ENCODE measurements around the gene ANKZF1.

Gene ANKZF1

DNA sequence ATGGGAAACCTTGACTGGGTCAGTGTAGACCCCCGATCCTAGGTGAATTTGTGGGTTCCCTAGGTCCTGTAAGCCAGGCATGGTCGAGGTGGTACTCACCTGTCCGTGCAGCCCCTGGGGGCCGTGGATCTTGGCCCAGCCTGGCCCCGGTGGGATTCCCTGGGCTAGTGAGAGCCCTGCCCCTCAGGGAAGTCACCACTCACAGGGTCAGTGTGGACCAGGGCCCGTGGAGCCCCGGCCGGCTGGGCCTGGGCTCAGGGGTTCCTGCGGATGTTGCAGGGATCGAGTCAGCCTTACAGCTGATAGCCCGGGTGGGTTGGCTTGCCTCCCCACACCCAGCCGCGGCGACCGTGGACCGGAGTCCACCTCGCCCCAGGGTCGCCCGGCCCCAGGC lies 698 bp upstream of the ANKZF1 start:
- Histone ChIP-seq H3K27ac (no peak overlapping the region), H3K4me2 (peak overlapping the region; percentile 95), H3K4me3 (IDR thresholded peaks at IDR 0.05; ENCODE audit: insufficient read depth, low read depth, low read length) (no peak overlapping the region), H3K9ac (peak overlapping the region; percentile 72), H3K79me2 (ENCODE audit: insufficient read depth, low read depth) (peaks cover 36% of the 10 kb centered on the region; the same call in 1 of the 2 replicates), H3K27me3 (ENCODE audit: insufficient read depth, low read depth) (no peaks in the 10 kb centered on the region), H4K20me1 (ENCODE audit: insufficient read depth) (no peaks in the 10 kb centered on the region), H3K4me1 (ENCODE audit: low read depth, poor library complexity, severe bottlenecking) (peaks cover 21% of the 10 kb centered on the region), H3K36me3 (ENCODE audit: insufficient read depth) (no peaks in the 10 kb centered on the region; the same call in 1 of the 2 replicates), H2AFZ (ENCODE audit: low read depth) (peak overlapping the region; percentile 67)
- TF ChIP-seq, protein P1, sequence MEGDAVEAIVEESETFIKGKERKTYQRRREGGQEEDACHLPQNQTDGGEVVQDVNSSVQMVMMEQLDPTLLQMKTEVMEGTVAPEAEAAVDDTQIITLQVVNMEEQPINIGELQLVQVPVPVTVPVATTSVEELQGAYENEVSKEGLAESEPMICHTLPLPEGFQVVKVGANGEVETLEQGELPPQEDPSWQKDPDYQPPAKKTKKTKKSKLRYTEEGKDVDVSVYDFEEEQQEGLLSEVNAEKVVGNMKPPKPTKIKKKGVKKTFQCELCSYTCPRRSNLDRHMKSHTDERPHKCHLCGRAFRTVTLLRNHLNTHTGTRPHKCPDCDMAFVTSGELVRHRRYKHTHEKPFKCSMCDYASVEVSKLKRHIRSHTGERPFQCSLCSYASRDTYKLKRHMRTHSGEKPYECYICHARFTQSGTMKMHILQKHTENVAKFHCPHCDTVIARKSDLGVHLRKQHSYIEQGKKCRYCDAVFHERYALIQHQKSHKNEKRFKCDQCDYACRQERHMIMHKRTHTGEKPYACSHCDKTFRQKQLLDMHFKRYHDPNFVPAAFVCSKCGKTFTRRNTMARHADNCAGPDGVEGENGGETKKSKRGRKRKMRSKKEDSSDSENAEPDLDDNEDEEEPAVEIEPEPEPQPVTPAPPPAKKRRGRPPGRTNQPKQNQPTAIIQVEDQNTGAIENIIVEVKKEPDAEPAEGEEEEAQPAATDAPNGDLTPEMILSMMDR (conservative IDR thresholded peaks at IDR 0.05; ENCODE audit: low read depth, low read length) = no peak

DNA sequence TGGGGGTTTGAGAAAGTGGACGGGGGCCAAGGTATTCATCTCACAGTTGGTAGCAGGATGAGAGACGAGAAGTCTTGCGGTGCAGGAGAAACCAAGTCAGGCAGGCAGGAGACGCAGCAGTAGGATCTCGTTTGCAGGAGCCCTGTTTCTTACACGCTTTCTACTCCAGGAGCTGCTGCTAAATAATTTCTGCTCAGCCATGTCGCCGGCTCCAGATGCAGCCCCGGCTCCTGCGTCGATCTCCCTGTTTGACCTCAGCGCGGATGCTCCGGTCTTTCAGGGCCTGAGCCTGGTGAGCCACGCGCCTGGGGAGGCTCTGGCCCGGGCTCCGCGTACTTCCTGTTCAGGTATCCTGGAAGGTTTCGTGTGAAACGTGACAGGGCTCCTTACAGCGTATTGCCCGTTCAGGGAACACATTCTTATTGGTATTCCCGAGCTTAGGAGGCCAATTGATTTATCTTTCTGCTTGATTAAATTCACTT lies 494 bp downstream of the ANKZF1 start:
- Histone ChIP-seq H3K4me1 (ENCODE audit: low read depth, poor library complexity, severe bottlenecking) (peaks cover 21% of the 10 kb centered on the region), H2AFZ (ENCODE audit: low read depth) (peak overlapping the region; percentile 67), H3K36me3 (ENCODE audit: insufficient read depth) (no peaks in the 10 kb centered on the region), H3K9ac (peak overlapping the region; percentile 72), H3K4me2 (peak overlapping the region; percentile 91), H4K20me1 (ENCODE audit: insufficient read depth) (no peaks in the 10 kb centered on the region), H3K4me3 (IDR thresholded peaks at IDR 0.05; ENCODE audit: insufficient read depth, low read depth, low read length) (no peak overlapping the region), H3K79me2 (ENCODE audit: insufficient read depth, low read depth) (peaks cover 36% of the 10 kb centered on the region; the same call in 1 of the 2 replicates), H3K27me3 (ENCODE audit: insufficient read depth, low read depth) (no peaks in the 10 kb centered on the region), H3K27ac (peak overlapping the region; percentile 85)
- TF ChIP-seq, protein P1 (conservative IDR thresholded peaks at IDR 0.05; ENCODE audit: low read depth, low read length) = no peak

DNA sequence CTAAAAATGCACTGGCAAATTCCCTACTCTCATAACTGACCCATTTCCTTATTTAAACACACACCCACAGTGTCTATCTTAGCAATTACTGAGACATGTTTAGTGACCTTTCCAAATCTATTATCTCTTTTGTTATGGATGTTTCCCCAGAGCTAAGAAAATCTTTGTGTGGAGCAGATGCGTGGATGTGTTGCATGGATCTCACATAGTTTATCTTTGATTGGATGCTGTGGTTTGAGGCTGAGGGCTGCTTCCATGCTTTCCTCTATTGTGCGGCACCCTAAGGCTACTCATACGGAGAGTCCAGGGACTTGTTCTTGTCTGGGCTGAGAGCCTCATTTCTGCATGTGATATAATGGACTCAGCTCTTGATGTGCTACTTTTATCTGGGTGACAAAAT lies 4.7 kb downstream of the ANKZF1 start:
- no peaks in the 10 kb centered on the region for H3K36me3 ChIP-seq (ENCODE audit: insufficient read depth)
- no peak overlapping the region for H3K9ac ChIP-seq
- H2AFZ ChIP-seq (ENCODE audit: low read depth) = no peak overlapping the region
- no peaks in the 10 kb centered on the region for H4K20me1 ChIP-seq (ENCODE audit: insufficient read depth)
- TF ChIP-seq, protein P1 (conservative IDR thresholded peaks at IDR 0.05; ENCODE audit: low read depth, low read length) = no peak
- peaks cover 14% of the 10 kb centered on the region for H3K4me1 ChIP-seq (ENCODE audit: low read depth, poor library complexity, severe bottlenecking)
- H3K4me3 ChIP-seq (IDR thresholded peaks at IDR 0.05; ENCODE audit: insufficient read depth, low read depth, low read length) = no peak overlapping the region
- peaks cover 21% of the 10 kb centered on the region; the same call in 1 of the 2 replicates for H3K79me2 ChIP-seq (ENCODE audit: insufficient read depth, low read depth)
- H3K27me3 ChIP-seq (ENCODE audit: insufficient read depth, low read depth) = no peaks in the 10 kb centered on the region
- H3K27ac ChIP-seq = no peak overlapping the region
- H3K4me2 ChIP-seq = no peak overlapping the region

DNA sequence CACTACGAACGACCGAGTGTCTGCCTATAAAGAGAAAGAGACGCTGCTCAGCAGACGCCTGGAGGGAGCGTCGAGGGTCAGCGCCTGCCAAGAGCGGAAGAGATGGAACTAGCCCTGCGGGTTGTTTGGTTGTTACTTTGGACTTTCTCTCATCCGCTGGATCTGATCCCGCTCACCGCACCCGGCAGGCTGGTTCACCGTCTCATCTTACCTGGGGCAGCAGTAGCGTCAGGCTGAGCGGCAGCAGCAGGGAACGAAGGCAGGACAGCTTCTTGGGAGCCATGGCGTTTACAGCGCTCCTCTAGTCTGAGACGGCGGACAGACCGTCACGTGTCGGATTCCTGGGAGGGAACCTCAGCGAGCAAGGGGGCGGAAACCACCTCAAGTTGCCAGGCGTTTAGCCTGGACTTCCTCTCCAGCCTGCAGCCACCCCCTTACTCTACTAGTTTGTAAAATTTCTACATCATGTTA lies 13.7 kb downstream of the ANKZF1 start:
- Histone ChIP-seq H3K4me2 (no peak overlapping the region), H3K9ac (no peak overlapping the region), H2AFZ (ENCODE audit: low read depth) (no peak overlapping the region), H3K36me3 (ENCODE audit: insufficient read depth) (no peaks in the 10 kb centered on the region), H4K20me1 (ENCODE audit: insufficient read depth) (no peaks in the 10 kb centered on the region), H3K27me3 (ENCODE audit: insufficient read depth, low read depth) (no peaks in the 10 kb centered on the region), H3K27ac (no peak overlapping the region), H3K4me3 (IDR thresholded peaks at IDR 0.05; ENCODE audit: insufficient read depth, low read depth, low read length) (no peak overlapping the region), H3K4me1 (ENCODE audit: low read depth, poor library complexity, severe bottlenecking) (peaks cover 15% of the 10 kb centered on the region), H3K79me2 (ENCODE audit: insufficient read depth, low read depth) (no peaks in the 10 kb centered on the region)
- TF ChIP-seq, protein P1 (conservative IDR thresholded peaks at IDR 0.05; ENCODE audit: low read depth, low read length) = no peak

Measured in KMS-11 (cell line).